CMK (cell line): ENCODE data around the gene EFCAB3.
"Not testable (repeated sequence)": the region's sequence is repeated elsewhere in the genome, so short reads cannot be mapped to it uniquely, and the experiment has no call there.

ENCODE experiments used
- DNase-seq: peaks from one replicate; pipeline ENCODE4 v3.0.0-alpha.2; 2010; ENCODE audit warnings: low read depth

Gene EFCAB3

DNA sequence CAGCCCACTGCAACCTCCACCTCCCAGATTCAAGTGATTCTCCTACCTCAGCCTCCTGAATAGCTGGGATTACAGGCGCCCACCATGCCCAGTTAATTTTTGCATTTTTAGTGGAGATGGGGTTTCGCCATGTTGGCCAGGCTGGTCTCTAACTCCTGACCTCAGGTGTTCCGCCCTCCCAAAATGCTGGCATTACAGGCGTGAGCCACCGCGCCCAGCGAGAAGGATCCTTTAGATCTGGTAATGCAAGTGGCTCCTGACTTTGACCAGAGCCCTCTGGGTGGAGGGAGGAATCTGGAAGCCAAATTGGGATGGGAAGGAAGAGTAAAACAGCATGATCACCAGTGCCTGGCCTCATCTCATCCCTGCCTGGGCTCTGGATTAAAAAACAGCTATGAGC, 84.9 kb downstream of the EFCAB3 start:
- not testable (repeated sequence) for DNase-seq
